B cell (primary cell): Measurements from ENCODE around the gene DDB1. TPM values are rescaled to one million over a fixed set of nuclear protein-coding genes. Genes with fewer than 3 reads are reported as not detected.
A peak's percentile ranks its signal among the peaks of the same experiment; 100 is the strongest.

Experiments
- ATAC-seq: fragments of 200-7000 bp; cut with Tn5 transposase; one replicate; pipeline ENCODE4 v1.10.0; 2021; ENCODE audit warnings: low read depth, mild to moderate bottlenecking, moderate number of reproducible peaks, moderate library complexity
- CTCF ChIA-PET: fragments of 350-600 bp; sonication (Branson Sonifier 250); formaldehyde crosslinking; loops from one replicate; lab custom pipeline; 2021; ENCODE audit warnings: antibody characterized with exemption, inconsistent platforms; lab: Charles Lee
- POLR2A ChIA-PET: fragments of 350-600 bp; sonication (Branson Sonifier 250); formaldehyde crosslinking; loops from one replicate; lab custom pipeline; 2021; ENCODE audit warnings: antibody characterized with exemption; lab: Charles Lee
- DNase-seq: peaks from one replicate; pipeline ENCODE4 v3.0.0; 2013
- H2AFZ ChIP-seq: 2 replicates; pipeline ENCODE4 v1.6.1; 2012; ENCODE audit warnings: mild to moderate bottlenecking, low read depth, low read length; ENCODE audit not compliant: insufficient read depth, poor library complexity, severe bottlenecking
- H3K27ac ChIP-seq, 2 donors: 1 replicate in 1 of 2; 2 replicates in 1 of 2; pipeline ENCODE4 v1.5.1; 2012 to 2013; ENCODE audit warnings: low read length in 2 of 2, mild to moderate bottlenecking in 2 of 2, moderate library complexity in 1 of 2
- H3K27me3 ChIP-seq, 4 experiments: fragments of 200-600 bp in 1 of 4; sonication (generic) in 1 of 4; replicated peaks in 1 of 4; 1 replicate in 2 of 4; 2 replicates in 2 of 4; pipeline versions ENCODE4 v1.6.1 to v1.7.0; 2013 to 2016; ENCODE audit warnings: low read length in 3 of 4, mild to moderate bottlenecking in 2 of 4, mixed read lengths in 1 of 4, moderate library complexity in 1 of 4; ENCODE audit not compliant: insufficient read depth in 4 of 4, control insufficient read depth in 3 of 4; ENCODE audit errors: control extremely low read depth in 1 of 4
- H3K36me3 ChIP-seq, 2 experiments: replicated peaks in 1 of 2; 1 replicate in 1 of 2; 2 replicates in 1 of 2; pipeline versions ENCODE4 v1.6.1 to v1.7.1; 2013; ENCODE audit warnings: low read length in 1 of 2; ENCODE audit not compliant: insufficient read depth in 2 of 2, control insufficient read depth in 1 of 2; ENCODE audit errors: control extremely low read depth in 1 of 2, extremely low read depth in 1 of 2
- H3K4me1 ChIP-seq, 2 donors: fragments of 200-600 bp in 1 of 2; sonication (generic) in 1 of 2; 1 replicate in 1 of 2; 2 replicates in 1 of 2; pipeline versions ENCODE4 v1.5.1 to v1.6.1; 2013 to 2017; ENCODE audit warnings: low read length in 2 of 2; ENCODE audit not compliant: control insufficient read depth in 2 of 2, insufficient read depth in 2 of 2
- H3K4me2 ChIP-seq: replicated peaks from 2 replicates; pipeline ENCODE3; 2012; ENCODE audit warnings: mild to moderate bottlenecking, low read depth, low read length; ENCODE audit not compliant: poor library complexity, severe bottlenecking
- H3K4me3 ChIP-seq, 5 experiments: fragments of 200-600 bp in 1 of 5; sonication (generic) in 1 of 5; 1 replicate in 3 of 5; 2 replicates in 2 of 5; pipeline versions ENCODE4 v1.5.1 to v1.7.0; 2011 to 2016; ENCODE audit warnings: low read length in 4 of 5, mild to moderate bottlenecking in 4 of 5, low read depth in 2 of 5, control low read depth in 1 of 5, moderate library complexity in 1 of 5; ENCODE audit not compliant: insufficient read depth in 1 of 5; ENCODE audit errors: control extremely low read depth in 1 of 5, extremely low read depth in 1 of 5
- H3K79me2 ChIP-seq: fragments of 200-600 bp; sonication (generic); one replicate; pipeline ENCODE4 v1.6.0; 2016; ENCODE audit warnings: low read length; ENCODE audit not compliant: control insufficient read depth, insufficient read depth
- H3K9ac ChIP-seq: fragments of 200-600 bp; sonication (generic); 2 replicates; pipeline ENCODE4 v1.6.1; 2017; ENCODE audit warnings: mild to moderate bottlenecking, low read length, moderate library complexity
- H3K9me3 ChIP-seq, 3 donors: one replicate each; pipeline versions ENCODE4 v1.6.1 to v1.7.1; 2013; ENCODE audit warnings: low read length in 2 of 3; ENCODE audit not compliant: control insufficient read depth in 2 of 3, insufficient read depth in 1 of 3; ENCODE audit errors: control extremely low read depth in 1 of 3
- H4K20me1 ChIP-seq: 2 replicates; pipeline ENCODE4 v1.6.0; 2012; ENCODE audit warnings: mild to moderate bottlenecking, low read length; ENCODE audit not compliant: insufficient read depth, control insufficient read depth, poor library complexity, severe bottlenecking
- H3K27ac Mint-ChIP-seq: one replicate; pipeline ENCODE4 v1.8.0; 2021; ENCODE audit warnings: mixed read lengths
- H3K27me3 Mint-ChIP-seq: one replicate; pipeline ENCODE4 v1.8.0; 2021; ENCODE audit warnings: mixed read lengths
- H3K4me1 Mint-ChIP-seq: one replicate; pipeline ENCODE4 v1.8.0; 2021; ENCODE audit warnings: mixed read lengths
- H3K4me3 Mint-ChIP-seq: one replicate; pipeline ENCODE4 v1.8.0; 2021; ENCODE audit warnings: mixed read lengths
- H3K9me3 Mint-ChIP-seq: one replicate; pipeline ENCODE4 v1.8.0; 2022; ENCODE audit warnings: mixed read lengths; ENCODE audit not compliant: insufficient read depth
- CTCF ChIP-seq: fragments of 200-600 bp; IDR thresholded peaks from one replicate; pipeline ENCODE4 v1.8.0; 2022; ENCODE audit warnings: antibody characterized with exemption, mild to moderate bottlenecking
- EZH2 ChIP-seq: IDR thresholded peaks from 2 replicates; pipeline ENCODE4 v1.6.1; 2012; ENCODE audit warnings: borderline replicate concordance, low read depth, mild to moderate bottlenecking, moderate library complexity, low read length; ENCODE audit not compliant: insufficient read depth, poor library complexity, severe bottlenecking
- WGBS: methylation state at CpG from one replicate; pipeline ENCODE4 v1.1.5; 2013; ENCODE audit warnings: missing lambda C conversion rate; ENCODE audit not compliant: insufficient coverage; 5-methylcytosine and 5-hydroxymethylcytosine counted together
- intact Hi-C: fragments of 100-400 bp; cut with micrococcal nuclease; formaldehyde crosslinking; loops from one replicate; pipeline ENCODE4 v1.10.0; 2022
- polyA plus RNA-seq: library from polyadenylated mRNA; depleted of rRNA; stranded (reverse); fragments of >200 nt; gene quantifications from 2 replicates; pipeline ENCODE4 v1.2.3, GENCODE V29; 2012
- total RNA-seq, 2 donors: library from RNA; stranded (reverse); fragments of 120-200 nt in 1 of 2; gene quantifications; 1 replicate in 1 of 2; 2 replicates in 1 of 2; pipeline versions ENCODE4 v1.2.3 to v1.2.4, GENCODE V29; 2013 to 2022

The DDB1 gene
- total and polyA plus RNA-seq, 2 donors (not counting 1 experiment from before 2014, with no cell fraction given): 52.4 to 155 TPM

- H3K9ac ChIP-seq: peak overlapping the region; percentile 95
- H3K27ac ChIP-seq: peak overlapping the region; percentile 93 to 95
- intact Hi-C loops: loop anchor here (10.0 kb wide), 2 partner anchors 444 to 766 kb away; partner anchors contain the start of genes INCENP and TMEM109
- H3K27me3 ChIP-seq: no peaks in the 10 kb centered on the region
- Mint-ChIP-seq H3K9me3 (no peaks in the 10 kb centered on the region), H3K27ac (peak overlapping the region; percentile 98), H3K27me3 (no peaks in the 10 kb centered on the region), H3K4me3 (peak overlapping the region; percentile 99), H3K4me1 (peaks cover 71% of the 10 kb centered on the region)
- no peak for DNase-seq
- peaks cover 71 to 83% of the 10 kb centered on the region in 2 donors for H3K4me1 ChIP-seq
- CTCF ChIA-PET: interaction anchor here (1.7 to 20.9 kb wide), 3 partner anchors 21 to 77 kb away, joined by 3 to 436 read pairs (median 206); partner anchors contain the start of genes DDB1 and TKFC
- H3K9me3 ChIP-seq: no peaks in the 10 kb centered on the region
- peak overlapping the region; percentile 86 for H3K4me2 ChIP-seq
- 100% methylated on average over 1 of the region's 11 CpGs for WGBS
- H3K79me2 ChIP-seq: peaks cover 81% of the 10 kb centered on the region
- H4K20me1 ChIP-seq: peaks cover 33% of the 10 kb centered on the region
- no peak for ATAC-seq
- no peak for TF ChIP-seq EZH2
- TF ChIP-seq CTCF: no peak
- no peak overlapping the region for H2AFZ ChIP-seq
- peak overlapping the region in 1 of 5 experiments; percentile 97 for H3K4me3 ChIP-seq
- H3K36me3 ChIP-seq: peaks cover 0 to 20% of the 10 kb centered on the region in 2 experiments
- POLR2A ChIA-PET: interaction anchor here (0.6 to 1.3 kb wide), 3 partner anchors 10 to 1371 kb away, joined by 3 to 4 read pairs (median 4); no protein-coding TSS in a partner anchor
These were observed 25.7 kb upstream of the DDB1 start for GRCh38 chr11:61358566-61358965.

- Histone ChIP-seq H3K4me3 (peak overlapping the region in 4 of 5 experiments; percentile 22 to 33 (median 26)), H4K20me1 (peaks cover 34% of the 10 kb centered on the region), H3K4me2 (peak overlapping the region; percentile 86), H2AFZ (no peak overlapping the region), H3K79me2 (peaks cover 81% of the 10 kb centered on the region), H3K4me1 (peaks cover 71 to 83% of the 10 kb centered on the region in 2 donors), H3K9me3 (no peaks in the 10 kb centered on the region), H3K36me3 (peaks cover 0 to 27% of the 10 kb centered on the region in 2 experiments), H3K27me3 (no peaks in the 10 kb centered on the region), H3K27ac (peak overlapping the region; percentile 93 to 95), H3K9ac (peak overlapping the region; percentile 36)
- H3K4me1 Mint-ChIP-seq: peaks cover 71% of the 10 kb centered on the region
- no peak for TF ChIP-seq EZH2
- no peak for TF ChIP-seq CTCF
- peak overlapping the region; percentile 99 for H3K27ac Mint-ChIP-seq
- no peaks in the 10 kb centered on the region for H3K9me3 Mint-ChIP-seq
- no peak for DNase-seq
- intact Hi-C loops: loop anchor here (1.0 to 10.0 kb wide), 4 partner anchors 27 to 1199 kb away; partner anchors contain the start of genes INCENP and TMEM109
- CTCF ChIA-PET: interaction anchor here (2.9 to 20.9 kb wide), 4 partner anchors 12 to 77 kb away, joined by 12 to 436 read pairs (median 110); partner anchors contain the start of genes DDB1 and TKFC
- WGBS: 7% methylated on average over 2 of the region's 6 CpGs
- H3K4me3 Mint-ChIP-seq: peak overlapping the region; percentile 95
- H3K27me3 Mint-ChIP-seq: no peaks in the 10 kb centered on the region
- POLR2A ChIA-PET: interaction anchor here (0.5 to 2.7 kb wide), 9 partner anchors 10 to 1524 kb away, joined by 3 to 29 read pairs (median 4); partner anchors contain the start of genes DDB1, TKFC and TMEM216
- ATAC-seq: no peak
These were observed 25.0 kb upstream of the DDB1 start for GRCh38 chr11:61357894-61358239.
